HG02943 (cell line): ENCODE results near the gene AKAIN1.

ENCODE experiments used
- ATAC-seq: cut with Tn5 transposase; IDR thresholded peaks from one replicate; pipeline ENCODE4 v1.9.1; 2021; ENCODE audit warnings: mild to moderate bottlenecking, low read depth, moderate library complexity; ENCODE audit not compliant: unreplicated experiment

Gene AKAIN1

DNA sequence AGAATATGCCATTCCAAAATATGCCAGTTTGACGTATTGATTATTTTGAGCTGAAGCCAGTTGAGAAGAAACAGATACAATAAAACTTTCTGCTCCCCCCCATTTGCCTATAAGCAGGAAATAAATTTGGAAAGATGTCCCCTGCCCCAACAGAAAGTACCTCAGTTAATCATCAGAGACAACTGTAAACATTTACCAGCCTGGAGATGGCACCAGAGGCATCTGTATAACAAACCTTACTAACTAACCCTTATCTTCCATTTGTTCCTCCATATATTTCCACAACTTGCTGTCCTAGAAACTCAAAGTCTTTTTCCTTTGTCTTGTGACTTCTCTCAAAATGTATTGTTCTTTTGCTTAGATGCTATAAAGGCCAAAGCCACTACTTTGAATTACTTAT is 93.8 kb downstream of the AKAIN1 start:
- no peak for ATAC-seq

- ATAC-seq: no peak
These were observed 99.8 kb downstream of the AKAIN1 start for GRCh38 chr18:5097116-5097703.

GRCh38 chr18:5095239-5095638 is 101.8 kb downstream of the AKAIN1 start:
- no peak for ATAC-seq

- no peak for ATAC-seq
These were observed 103.2 kb downstream of the AKAIN1 start for GRCh38 chr18:5093902-5094301.
